PFSK-1 (cell line): ENCODE data around the gene SYTL5.

Experiments used
- FOXP2 ChIP-seq: optimal IDR thresholded peaks from 2 replicates; pipeline ENCODE3; 2011; ENCODE audit warnings: borderline replicate concordance, control low read depth, inconsistent platforms; ENCODE audit not compliant: insufficient read depth; ENCODE audit errors: extremely low read length, extremely low read depth
- POLR2AphosphoS5 ChIP-seq: IDR thresholded peaks from 2 replicates; pipeline ENCODE4 v1.6.1; 2012; ENCODE audit warnings: low read depth, mild to moderate bottlenecking, control low read depth, low read length, moderate library complexity
- REST ChIP-seq, 2 experiments: IDR thresholded peaks; 2 replicates each; pipeline versions ENCODE4 v1.6.1 to v1.8.0; 2011 to 2012; ENCODE audit warnings: low read depth in 2 of 2, low read length in 2 of 2, control low read depth in 1 of 2, inconsistent platforms in 1 of 2, mild to moderate bottlenecking in 1 of 2, moderate library complexity in 1 of 2; ENCODE audit not compliant: insufficient read depth in 1 of 2
- SIN3A ChIP-seq: IDR thresholded peaks from 2 replicates; pipeline ENCODE4 v1.6.1; 2012; ENCODE audit warnings: mild to moderate bottlenecking, low read length, moderate library complexity, borderline replicate concordance; ENCODE audit not compliant: insufficient read depth
- TAF1 ChIP-seq: IDR thresholded peaks from 2 replicates; pipeline ENCODE4 v1.6.1; 2012; ENCODE audit warnings: low read length, control low read depth, borderline replicate concordance; ENCODE audit not compliant: insufficient read depth

GRCh38 chrX:38060331-38060878 is 54.1 kb downstream of the SYTL5 start:
- no peak for TF ChIP-seq POLR2AphosphoS5
- no peak for TF ChIP-seq TAF1
- TF ChIP-seq REST (IDR thresholded peaks at IDR 0.05; ENCODE audit: insufficient read depth in 1 of 2, low read depth in 2 of 2, low read length in 2 of 2): no peak
- no peak for TF ChIP-seq SIN3A
- no peak for TF ChIP-seq FOXP2
